Effector memory CD4-positive, alpha-beta T cell (primary cell): ENCODE measurements around the gene SLC12A6.
"Not testable (repeated sequence)": the region's sequence is repeated elsewhere in the genome, so short reads cannot be mapped to it uniquely, and the experiment has no call there.

ENCODE experiments used
- DNase-seq, 3 donors: peaks; one replicate each; pipeline ENCODE4 v3.0.0-alpha.2; 2020
- H3K27ac ChIP-seq: 2 replicates; pipeline ENCODE4 v1.7.0; 2013; ENCODE audit warnings: mild to moderate bottlenecking, low read length, moderate library complexity; ENCODE audit not compliant: insufficient read depth, poor library complexity, severe bottlenecking
- H3K27me3 ChIP-seq: replicated peaks from 2 replicates; pipeline ENCODE4 v1.7.0; 2013; ENCODE audit warnings: mild to moderate bottlenecking, low read length; ENCODE audit not compliant: insufficient read depth, control insufficient read depth, poor library complexity, severe bottlenecking
- H3K36me3 ChIP-seq: 2 replicates; pipeline ENCODE4 v1.7.0; 2013; ENCODE audit warnings: mild to moderate bottlenecking, low read length, moderate library complexity; ENCODE audit not compliant: control insufficient read depth, insufficient read depth
- H3K4me1 ChIP-seq: 2 replicates; pipeline ENCODE4 v1.7.0; 2013; ENCODE audit warnings: low read length, mild to moderate bottlenecking; ENCODE audit not compliant: control insufficient read depth, insufficient read depth, poor library complexity, severe bottlenecking
- H3K4me3 ChIP-seq: 2 replicates; pipeline ENCODE4 v1.7.0; 2013; ENCODE audit warnings: low read length, low read depth, mild to moderate bottlenecking; ENCODE audit not compliant: insufficient read depth, poor library complexity, severe bottlenecking
- H3K9me3 ChIP-seq: 2 replicates; pipeline ENCODE4 v1.7.0; 2013; ENCODE audit warnings: mild to moderate bottlenecking, low read length, moderate library complexity; ENCODE audit not compliant: control insufficient read depth
- total RNA-seq, 3 donors: gene quantifications; one replicate each; lab custom pipeline; 2026; lab: John Stamatoyannopoulos, UW

Gene SLC12A6
- total RNA-seq, result 73.0 to 109 (median 76.7) reads per million in 3 donors

DNA sequence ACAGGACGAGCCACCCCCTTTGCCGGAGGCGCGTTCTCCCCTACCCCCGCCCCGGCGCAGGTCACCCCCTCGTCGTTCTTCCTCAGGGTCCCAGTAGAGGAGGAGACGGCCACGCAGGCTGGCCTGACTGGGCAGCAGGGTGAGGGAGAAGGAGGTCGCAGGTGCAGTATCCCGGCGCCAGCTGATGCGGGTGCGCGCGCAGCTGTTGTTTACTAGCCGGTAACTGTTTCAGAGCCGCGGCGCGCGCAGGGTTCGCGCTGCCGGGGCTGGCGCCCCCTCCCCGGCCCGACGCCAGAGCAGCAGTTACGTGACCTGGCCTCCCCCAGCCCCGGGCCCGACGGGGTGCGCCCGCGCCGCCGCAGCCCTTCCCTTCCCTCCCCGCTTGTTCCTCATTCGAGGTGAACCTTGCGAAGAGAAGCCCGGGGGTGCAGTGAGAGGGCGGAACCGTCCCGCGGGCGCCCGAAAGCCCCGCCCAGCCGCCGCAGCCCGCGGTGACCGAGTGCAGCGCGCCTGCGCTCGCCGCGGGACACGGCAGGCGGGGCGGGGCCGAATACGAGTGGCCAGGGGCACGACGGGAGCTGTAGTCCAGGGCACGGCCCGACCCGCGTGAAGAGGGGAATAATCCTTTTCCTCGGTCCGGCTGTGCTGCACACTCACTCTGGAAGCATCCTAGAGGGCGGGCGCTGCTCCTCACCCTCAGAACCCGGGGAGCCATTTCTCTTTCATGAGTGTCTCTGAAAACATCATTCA lies at the start of gene SLC12A6:
Gene SLC12A6, minus strand, starts transcription at position 225 of the 750 bp plus-strand sequence. CDS start 1,101 bp downstream, outside the sequence.
- no peaks in the 10 kb centered on the region for H3K36me3 ChIP-seq
- H3K27me3 ChIP-seq, result no peaks in the 10 kb centered on the region
- H3K27ac ChIP-seq, result peak within 1 kb of the TSS; percentile 90
- H3K4me3 ChIP-seq, result peak within 1 kb of the TSS; percentile 82
- H3K4me1 ChIP-seq, result peaks cover 24% of the 10 kb centered on the region
- peak; percentile 83 to 87 (median 84) for DNase-seq
- no peaks in the 10 kb centered on the region for H3K9me3 ChIP-seq

DNA sequence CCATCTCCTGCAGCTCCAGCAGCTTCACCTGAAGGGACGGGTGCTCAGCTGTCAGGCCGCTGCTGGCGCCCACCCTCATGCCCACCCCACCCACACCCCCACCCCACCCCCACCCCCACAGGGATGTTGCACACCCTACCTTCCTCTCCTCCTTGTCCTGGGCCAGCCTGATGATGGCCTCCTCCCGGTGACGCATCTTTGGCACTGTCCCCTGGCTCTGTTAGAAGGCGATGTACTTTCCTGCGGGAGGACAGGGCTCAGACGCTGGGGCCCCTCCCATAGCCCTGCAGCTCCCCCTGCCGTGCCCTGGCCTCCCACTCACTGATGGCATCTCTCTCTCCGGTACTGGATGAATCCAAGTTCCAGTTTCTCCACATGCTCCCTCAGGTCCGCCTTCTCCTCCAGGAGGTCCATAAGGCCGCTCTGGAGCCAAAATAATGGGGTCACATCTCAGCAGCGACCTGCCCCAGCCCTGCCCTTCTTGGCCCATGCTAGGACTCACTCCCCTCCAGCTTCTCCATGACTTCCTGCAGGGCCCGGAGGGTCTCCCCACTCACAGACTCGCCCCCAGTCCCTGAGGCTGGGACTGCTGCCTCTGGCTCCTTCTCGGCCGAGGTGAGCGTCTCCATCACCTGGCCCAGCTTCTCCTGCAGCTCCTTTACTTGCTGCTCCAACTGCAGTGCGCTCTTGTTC lies 44.4 kb upstream of the SLC12A6 start:
- not testable (repeated sequence) for H3K36me3 ChIP-seq, H3K27ac ChIP-seq, H3K27me3 ChIP-seq, H3K9me3 ChIP-seq, DNase-seq, H3K4me3 ChIP-seq, H3K4me1 ChIP-seq

DNA sequence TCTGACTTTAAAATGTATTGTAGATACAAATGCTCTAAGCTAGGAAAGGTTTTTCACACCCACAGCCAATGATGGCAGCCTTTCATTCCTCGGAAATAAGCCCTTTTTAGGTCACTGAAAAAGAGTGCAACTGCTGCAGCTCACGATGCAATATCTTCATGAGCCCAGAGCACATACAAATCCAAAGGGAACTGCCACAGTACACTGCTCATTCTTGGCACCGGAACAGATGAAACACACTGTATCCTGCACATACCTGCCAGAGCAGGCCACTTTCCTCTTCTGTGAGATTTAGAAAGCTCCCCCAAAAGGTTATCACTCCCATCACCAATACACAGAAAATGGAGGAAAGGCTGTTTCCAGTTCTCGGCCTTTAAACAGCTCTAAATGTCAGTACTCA lies 42.9 kb upstream of the SLC12A6 start:
- DNase-seq, H3K4me1 ChIP-seq, H3K27me3 ChIP-seq, H3K9me3 ChIP-seq, H3K36me3 ChIP-seq, H3K4me3 ChIP-seq, H3K27ac ChIP-seq: not testable (repeated sequence)

DNA sequence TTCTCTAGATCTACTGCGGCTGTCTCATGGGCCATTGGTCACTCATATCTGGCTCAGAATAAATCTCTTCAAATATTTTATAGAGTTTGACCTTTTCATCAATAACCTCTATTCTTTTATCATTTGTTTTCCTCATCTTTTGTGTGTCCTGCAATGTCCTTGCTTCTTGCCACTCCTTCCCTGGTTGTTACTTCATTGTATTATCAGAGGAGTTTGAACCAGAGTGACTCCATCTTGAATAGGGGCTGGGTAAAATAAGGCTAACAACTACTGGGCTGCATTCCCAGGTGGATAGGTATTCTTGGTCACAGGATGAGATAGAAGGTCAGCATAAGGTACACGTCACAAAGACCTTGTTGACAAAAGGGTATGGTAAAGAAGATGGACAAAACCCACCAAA lies 39.3 kb upstream of the SLC12A6 start:
- Histone ChIP-seq H3K4me1 (no peaks in the 10 kb centered on the region), H3K27ac (no peak overlapping the region)

GRCh38 chr15:34375541-34375940 lies 38.0 kb upstream of the SLC12A6 start:
- H3K27me3 ChIP-seq, H3K9me3 ChIP-seq, H3K27ac ChIP-seq, DNase-seq, H3K36me3 ChIP-seq, H3K4me1 ChIP-seq, H3K4me3 ChIP-seq: not testable (repeated sequence)

More for the DNA sequence above, 39.3 kb upstream of the SLC12A6 start:
- no peaks in the 10 kb centered on the region for H3K9me3 ChIP-seq
- H3K27me3 ChIP-seq, result no peaks in the 10 kb centered on the region
- H3K4me3 ChIP-seq, result no peak overlapping the region
- H3K36me3 ChIP-seq, result no peaks in the 10 kb centered on the region
- DNase-seq, result no peak

DNA sequence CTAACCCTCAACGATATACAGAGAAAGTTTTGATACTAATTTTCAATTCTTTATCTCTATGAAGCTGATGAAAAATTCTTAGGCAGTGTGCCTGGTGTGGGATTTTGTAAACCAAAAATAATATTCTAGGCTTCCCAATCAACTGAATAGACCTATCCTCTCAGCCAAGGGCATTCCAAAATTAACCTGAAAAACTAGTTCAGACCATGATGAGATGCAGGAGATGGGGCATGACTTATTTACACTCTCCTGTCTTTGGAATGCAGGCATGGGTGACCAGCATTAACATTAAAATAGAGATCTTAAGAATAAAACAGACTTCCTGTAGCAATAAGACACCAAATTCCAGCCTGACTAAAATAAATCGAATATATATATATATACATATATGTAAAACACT lies 37.2 kb upstream of the SLC12A6 start:
- Histone ChIP-seq H3K27ac (no peak overlapping the region), H3K27me3 (no peaks in the 10 kb centered on the region), H3K4me3 (no peak overlapping the region), H3K4me1 (no peaks in the 10 kb centered on the region), H3K36me3 (no peaks in the 10 kb centered on the region), H3K9me3 (no peaks in the 10 kb centered on the region)
- DNase-seq, result no peak

DNA sequence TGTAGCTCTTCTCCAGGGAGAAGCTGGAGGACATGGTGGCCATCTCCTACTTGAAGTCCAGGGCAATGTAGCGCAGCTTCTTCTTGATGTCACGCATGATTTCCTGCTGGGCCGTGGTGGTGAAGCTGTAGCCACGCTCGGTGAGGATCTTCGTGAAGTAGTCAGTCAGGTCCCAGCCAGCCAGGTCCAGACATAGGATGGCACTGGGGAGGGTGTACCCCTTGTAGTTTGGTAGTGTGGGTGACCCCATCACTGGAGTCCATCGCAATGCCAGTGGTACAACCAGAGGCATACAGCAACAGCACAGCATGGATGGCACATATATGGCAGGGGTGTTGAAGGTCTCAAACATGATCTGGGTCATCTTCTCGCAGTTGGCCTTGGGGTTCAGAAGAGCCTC lies 36.4 kb upstream of the SLC12A6 start:
- no peak overlapping the region for H3K27ac ChIP-seq
- H3K27me3 ChIP-seq, result no peaks in the 10 kb centered on the region
- H3K4me3 ChIP-seq, result no peak overlapping the region
- no peaks in the 10 kb centered on the region for H3K36me3 ChIP-seq
- H3K9me3 ChIP-seq, result no peaks in the 10 kb centered on the region
- no peak for DNase-seq
- no peaks in the 10 kb centered on the region for H3K4me1 ChIP-seq

GRCh38 chr15:34370643-34371042 lies 33.1 kb upstream of the SLC12A6 start:
- H3K27ac ChIP-seq, result no peak overlapping the region
- H3K36me3 ChIP-seq, result no peaks in the 10 kb centered on the region

GRCh38 chr15:34370129-34370528 lies 32.5 kb upstream of the SLC12A6 start:
- Histone ChIP-seq H3K27ac (no peak overlapping the region), H3K9me3 (no peaks in the 10 kb centered on the region), H3K36me3 (no peaks in the 10 kb centered on the region), H3K4me1 (peaks cover 16% of the 10 kb centered on the region), H3K27me3 (no peaks in the 10 kb centered on the region), H3K4me3 (no peak overlapping the region)
- DNase-seq, result no peak

More at GRCh38 chr15:34370643-34371042, 33.1 kb upstream of the SLC12A6 start:
- H3K4me3 ChIP-seq, result no peak overlapping the region
- H3K27me3 ChIP-seq, result no peaks in the 10 kb centered on the region
- H3K9me3 ChIP-seq, result no peaks in the 10 kb centered on the region
- DNase-seq, result no peak
- H3K4me1 ChIP-seq, result peaks cover 11% of the 10 kb centered on the region
